HepG2 (cell line): ENCODE measurements around the gene CBLC.

ENCODE experiments used
- ARNTL ChIP-seq: sonication (generic); formaldehyde crosslinking; IDR thresholded peaks from 2 replicates; pipeline ENCODE4 v1.4.0; 2020; ENCODE audit warnings: mild to moderate bottlenecking, missing genetic modification reagents
- ASH2L ChIP-seq: fragments of 300-600, 200-600 bp; sonication (generic); IDR thresholded peaks from 2 replicates; pipeline ENCODE4 v1.7.0; 2017; ENCODE audit warnings: low read depth, mild to moderate bottlenecking, moderate library complexity, mixed read lengths, low read length; ENCODE audit not compliant: insufficient read length
- CTCF ChIP-seq: sonication (generic); formaldehyde crosslinking; IDR thresholded peaks from 2 replicates; pipeline ENCODE4 v1.5.0; 2020; ENCODE audit warnings: mild to moderate bottlenecking, missing genetic modification reagents, moderate library complexity
- HNRNPH1 ChIP-seq: fragments of 200-400 bp; formaldehyde crosslinking; optimal IDR thresholded peaks from 2 replicates; pipeline ENCODE3; 2017; ENCODE audit warnings: mild to moderate bottlenecking, low read depth, low read length
- NR3C1 ChIP-seq: sonication (generic); formaldehyde crosslinking; IDR thresholded peaks from 2 replicates; pipeline ENCODE4 v1.4.0; 2020; ENCODE audit warnings: missing genetic modification reagents
- RXRA ChIP-seq: sonication (generic); formaldehyde crosslinking; IDR thresholded peaks from 2 replicates; pipeline ENCODE4 v1.5.1; 2020; ENCODE audit warnings: missing genetic modification reagents
- SIN3A ChIP-seq: IDR thresholded peaks from 2 replicates; pipeline ENCODE4 v1.6.1; 2011; ENCODE audit warnings: low read depth, mild to moderate bottlenecking, control low read depth, low read length, borderline replicate concordance
- TARDBP ChIP-seq: sonication (generic); formaldehyde crosslinking; IDR thresholded peaks from 2 replicates; pipeline ENCODE4 v1.8.0; 2022; ENCODE audit warnings: mild to moderate bottlenecking, missing genetic modification reagents
- ZNF143 ChIP-seq: sonication (generic); formaldehyde crosslinking; IDR thresholded peaks from 2 replicates; pipeline ENCODE4 v1.4.0; 2020; ENCODE audit warnings: missing genetic modification reagents
- ZNF616 ChIP-seq: sonication (generic); formaldehyde crosslinking; IDR thresholded peaks from 2 replicates; pipeline ENCODE4 v1.5.0; 2020; ENCODE audit warnings: low read depth, mild to moderate bottlenecking, missing genetic modification reagents

- TF ChIP-seq CTCF (CRISPR knock-in tag) (no peak), RXRA (CRISPR knock-in tag) (no peak), ASH2L (no peak), ZNF143 (CRISPR knock-in tag) (no peak), NR3C1 (no peak), TARDBP (CRISPR knock-in tag) (no peak), HNRNPH1 (no peak), SIN3A (no peak), ZNF616 (CRISPR knock-in tag) (no peak), ARNTL (CRISPR knock-in tag) (no peak)
These were observed 1.1 kb upstream of the CBLC start for GRCh38 chr19:44776402-44777096.
